Neural progenitor cell (in vitro differentiated cells): ENCODE measurements around the gene KSR1. TPM values are rescaled to one million over a fixed set of nuclear protein-coding genes. Genes with fewer than 3 reads are reported as not detected.

Experiments
- DNase-seq: peaks from one replicate; pipeline ENCODE4 v3.0.0-alpha.2; 2016; ENCODE audit warnings: low spot score
- H2AFZ ChIP-seq: fragments of 200-600 bp; sonication (generic); replicated peaks from 2 replicates; pipeline ENCODE4 v1.6.1; 2016; ENCODE audit warnings: antibody characterized with exemption
- H3F3A ChIP-seq: fragments of 200-600 bp; sonication (generic); 2 replicates; pipeline ENCODE4 v1.6.1; 2016; ENCODE audit warnings: antibody characterized with exemption, low read depth
- H3K27ac ChIP-seq: fragments of 200-600 bp; sonication (generic); 2 replicates; pipeline ENCODE4 v1.5.1; 2016; ENCODE audit warnings: mild to moderate bottlenecking
- H3K27me3 ChIP-seq: fragments of 200-600 bp; sonication (generic); 2 replicates; pipeline ENCODE4 v1.6.1; 2016; ENCODE audit warnings: mild to moderate bottlenecking, moderate library complexity
- H3K36me3 ChIP-seq: fragments of 200-600 bp; sonication (generic); 2 replicates; pipeline ENCODE4 v1.5.1; 2016
- H3K4me1 ChIP-seq: fragments of 200-600 bp; sonication (generic); 2 replicates; pipeline ENCODE4 v1.6.1; 2016; ENCODE audit warnings: mixed run types
- H3K4me2 ChIP-seq: fragments of 200-600 bp; sonication (generic); 2 replicates; pipeline ENCODE4 v1.6.1; 2016
- H3K4me3 ChIP-seq: fragments of 200-600 bp; sonication (generic); 2 replicates; pipeline ENCODE4 v1.5.1; 2016
- H3K79me2 ChIP-seq: fragments of 200-600 bp; sonication (generic); 2 replicates; pipeline ENCODE4 v1.6.1; 2016; ENCODE audit warnings: low read depth
- H3K9ac ChIP-seq: fragments of 200-600 bp; sonication (generic); 2 replicates; pipeline ENCODE4 v1.6.1; 2016
- H3K9me3 ChIP-seq: fragments of 200-600 bp; sonication (generic); 2 replicates; pipeline ENCODE4 v1.5.1; 2016; ENCODE audit warnings: low read depth
- H4K20me1 ChIP-seq: fragments of 200-600 bp; sonication (generic); 2 replicates; pipeline ENCODE4 v1.6.1; 2016; ENCODE audit warnings: low read depth
- H3K27ac Mint-ChIP-seq: 3 replicates; pipeline ENCODE4 v1.8.0; 2021; ENCODE audit warnings: mixed read lengths
- H3K27me3 Mint-ChIP-seq: 2 replicates; pipeline ENCODE4 v1.8.0; 2022; ENCODE audit warnings: low read depth, mild to moderate bottlenecking, inconsistent platforms, moderate library complexity, mixed read lengths; ENCODE audit not compliant: insufficient read depth
- H3K36me3 Mint-ChIP-seq: 3 replicates; pipeline ENCODE4 v1.8.0; 2021; ENCODE audit warnings: mixed read lengths
- H3K4me1 Mint-ChIP-seq: 3 replicates; pipeline ENCODE4 v1.8.0; 2021; ENCODE audit warnings: mixed read lengths
- H3K4me3 Mint-ChIP-seq: 3 replicates; pipeline ENCODE4 v1.8.0; 2021; ENCODE audit warnings: mild to moderate bottlenecking, moderate library complexity, mixed read lengths
- H3K9me3 Mint-ChIP-seq: 3 replicates; pipeline ENCODE4 v1.8.0; 2020; ENCODE audit warnings: mixed read lengths
- CTCF ChIP-seq: fragments of 200-600 bp; sonication (generic); IDR thresholded peaks from 2 replicates; pipeline ENCODE4 v1.5.1; 2017; ENCODE audit warnings: antibody characterized with exemption, mild to moderate bottlenecking
- EZH2 ChIP-seq: fragments of 200-600 bp; sonication (generic); IDR thresholded peaks from 2 replicates; pipeline ENCODE4 v1.6.1; 2017; ENCODE audit warnings: antibody characterized with exemption, mild to moderate bottlenecking, moderate library complexity
- EZH2phosphoT487 ChIP-seq: fragments of 200-600 bp; sonication (generic); IDR thresholded peaks from 2 replicates; pipeline ENCODE4 v1.6.1; 2017; ENCODE audit warnings: antibody characterized with exemption
- total RNA-seq: library from RNA; depleted of rRNA; stranded (reverse); fragments of >200 nt; gene quantifications from 2 replicates; pipeline ENCODE4 v1.2.3, GENCODE V29; 2015; ENCODE audit warnings: low replicate concordance

Gene KSR1
- total RNA-seq, 1 donor from 2014 or later, result 16.4 TPM

GRCh38 chr17:27502526-27503324, 46.5 kb downstream of the KSR1 start:
- no peaks in the 10 kb centered on the region for H3K9me3 ChIP-seq
- H3K4me1 Mint-ChIP-seq, result peaks cover 16% of the 10 kb centered on the region
- peaks cover 2% of the 10 kb centered on the region for H3K27me3 Mint-ChIP-seq
- no peak for TF ChIP-seq EZH2
- no peak for TF ChIP-seq CTCF
- TF ChIP-seq EZH2phosphoT487, result no peak
- H3K27ac ChIP-seq, result no peak overlapping the region
- no peak overlapping the region for H3K27ac Mint-ChIP-seq
- H3K36me3 ChIP-seq, result no peaks in the 10 kb centered on the region
- H4K20me1 ChIP-seq, result peaks cover 4% of the 10 kb centered on the region
- no peak overlapping the region for H3K4me2 ChIP-seq
- H3K36me3 Mint-ChIP-seq, result peaks cover 12% of the 10 kb centered on the region
- H3F3A ChIP-seq, result peaks cover 7% of the 10 kb centered on the region
- H2AFZ ChIP-seq, result no peak overlapping the region
- no peak overlapping the region for H3K9ac ChIP-seq
- no peak overlapping the region for H3K4me3 Mint-ChIP-seq
- no peaks in the 10 kb centered on the region for H3K27me3 ChIP-seq
- H3K79me2 ChIP-seq, result peaks cover 55% of the 10 kb centered on the region
- H3K4me1 ChIP-seq, result peaks cover 20% of the 10 kb centered on the region
- peaks cover 27% of the 10 kb centered on the region for H3K9me3 Mint-ChIP-seq
- no peak for DNase-seq
- H3K4me3 ChIP-seq, result no peak overlapping the region

GRCh38 chr17:27503611-27504010, 47.4 kb downstream of the KSR1 start:
- Mint-ChIP-seq H3K9me3 (peaks cover 27% of the 10 kb centered on the region), H3K36me3 (peaks cover 12% of the 10 kb centered on the region), H3K4me1 (peaks cover 17% of the 10 kb centered on the region), H3K4me3 (no peak overlapping the region), H3K27ac (no peak overlapping the region), H3K27me3 (no peaks in the 10 kb centered on the region)
- Histone ChIP-seq H3K27me3 (no peaks in the 10 kb centered on the region), H3K4me2 (no peak overlapping the region), H4K20me1 (peaks cover 4% of the 10 kb centered on the region), H3K4me3 (no peak overlapping the region), H3K4me1 (peaks cover 20% of the 10 kb centered on the region), H2AFZ (no peak overlapping the region), H3F3A (peaks cover 7% of the 10 kb centered on the region), H3K9ac (no peak overlapping the region), H3K27ac (no peak overlapping the region), H3K79me2 (peaks cover 53% of the 10 kb centered on the region), H3K9me3 (no peaks in the 10 kb centered on the region), H3K36me3 (no peaks in the 10 kb centered on the region)
- DNase-seq, result no peak
- TF ChIP-seq EZH2 (no peak), EZH2phosphoT487 (no peak), CTCF (no peak)

GRCh38 chr17:27504188-27504995, 48.1 kb downstream of the KSR1 start:
- peaks cover 20% of the 10 kb centered on the region for H3K4me1 ChIP-seq
- peaks cover 12% of the 10 kb centered on the region for H3K36me3 Mint-ChIP-seq
- H3K36me3 ChIP-seq, result no peaks in the 10 kb centered on the region
- peaks cover 4% of the 10 kb centered on the region for H4K20me1 ChIP-seq
- no peak overlapping the region for H2AFZ ChIP-seq
- peaks cover 7% of the 10 kb centered on the region for H3F3A ChIP-seq
- H3K79me2 ChIP-seq, result peaks cover 45% of the 10 kb centered on the region
- H3K9me3 ChIP-seq, result no peaks in the 10 kb centered on the region
- no peak overlapping the region for H3K4me2 ChIP-seq
- H3K9me3 Mint-ChIP-seq, result peaks cover 27% of the 10 kb centered on the region
- no peaks in the 10 kb centered on the region for H3K27me3 ChIP-seq
- H3K9ac ChIP-seq, result no peak overlapping the region
- H3K27ac Mint-ChIP-seq, result no peak overlapping the region
- no peak overlapping the region for H3K27ac ChIP-seq
- no peak overlapping the region for H3K4me3 Mint-ChIP-seq
- no peak for DNase-seq
- TF ChIP-seq EZH2phosphoT487, result no peak
- no peak for TF ChIP-seq EZH2
- no peak for TF ChIP-seq CTCF
- H3K4me1 Mint-ChIP-seq, result peaks cover 17% of the 10 kb centered on the region
- H3K4me3 ChIP-seq, result no peak overlapping the region
- no peaks in the 10 kb centered on the region for H3K27me3 Mint-ChIP-seq
